NCI-H82 (cell line): ENCODE measurements around the gene COMMD3.

Source experiments
- DNase-seq: peaks from one replicate; lab custom pipeline; 2025; lab: John Stamatoyannopoulos, UW

COMMD3 gene

GRCh38 chr10:22319980-22320558 lies 3.9 kb downstream of the COMMD3 start:
- peak; percentile 10 for DNase-seq

GRCh38 chr10:22320591-22321155 lies 4.5 kb downstream of the COMMD3 start, which contains the start of gene BMI1:
BMI1 (plus strand) TSS chr10:22321099; CDS start chr10:22326450, 5,351 bp downstream.
- peak; percentile 87 for DNase-seq

- DNase-seq: peak; percentile 73
Observed at GRCh38 chr10:22321156-22321923, 5.2 kb downstream of the COMMD3 start.

- DNase-seq: peak; percentile 23
Observed at GRCh38 chr10:22321924-22322640, 5.9 kb downstream of the COMMD3 start.

- peak; percentile 9 for DNase-seq
Observed at GRCh38 chr10:22322641-22323160, 6.5 kb downstream of the COMMD3 start.

GRCh38 chr10:22323538-22324305 lies 7.5 kb downstream of the COMMD3 start:
- DNase-seq: no peak

GRCh38 chr10:22324413-22324812 lies 8.2 kb downstream of the COMMD3 start:
- DNase-seq: no peak

GRCh38 chr10:22324893-22325271 lies 8.7 kb downstream of the COMMD3 start:
- no peak for DNase-seq

- DNase-seq: peak; percentile 68
Observed at GRCh38 chr10:22325272-22326144, 9.3 kb downstream of the COMMD3 start.

- DNase-seq: no peak
Observed at GRCh38 chr10:22326145-22326702, 10.0 kb downstream of the COMMD3 start.

- DNase-seq: no peak
Observed at GRCh38 chr10:22329150-22329549, 13.0 kb downstream of the COMMD3 start.

- no peak for DNase-seq
Observed at GRCh38 chr10:22332116-22332692, 16.0 kb downstream of the COMMD3 start.

- no peak for DNase-seq
Observed at GRCh38 chr10:22333167-22333974, 17.2 kb downstream of the COMMD3 start.

- no peak for DNase-seq
Observed at GRCh38 chr10:22333975-22334282, 17.7 kb downstream of the COMMD3 start.

GRCh38 chr10:22334414-22335172 lies 18.4 kb downstream of the COMMD3 start:
- no peak for DNase-seq

- no peak for DNase-seq
Observed at GRCh38 chr10:22335173-22335933, 19.2 kb downstream of the COMMD3 start.

GRCh38 chr10:22338185-22338900 lies 22.2 kb downstream of the COMMD3 start:
- DNase-seq: no peak
